HepG2 (cell line): Measurements from ENCODE around the gene NEK6. TPM values are rescaled to one million over a fixed set of nuclear protein-coding genes. Genes with fewer than 3 reads are reported as not detected.

Source experiments
- CREM ChIP-seq, 2 experiments: sonication (generic) in 1 of 2; formaldehyde crosslinking in 1 of 2; IDR thresholded peaks; 2 replicates each; pipeline versions ENCODE4 v1.4.0 to v1.6.1; 2016 to 2020; ENCODE audit warnings: antibody characterized with exemption in 1 of 2, mild to moderate bottlenecking in 1 of 2, missing genetic modification reagents in 1 of 2
- HDAC2 ChIP-seq: sonication (generic); formaldehyde crosslinking; IDR thresholded peaks from 2 replicates; pipeline ENCODE4 v1.4.0; 2020; ENCODE audit warnings: missing genetic modification reagents
- HHEX ChIP-seq: IDR thresholded peaks from 2 replicates; pipeline ENCODE4 v1.6.1; 2016; ENCODE audit warnings: control low read depth
- NFKBIZ ChIP-seq: IDR thresholded peaks from 2 replicates; pipeline ENCODE4 v1.6.1; 2018; ENCODE audit warnings: missing genetic modification reagents, missing compliant biosample characterization
- REXO4 ChIP-seq: sonication (generic); formaldehyde crosslinking; IDR thresholded peaks from 2 replicates; pipeline ENCODE4 v1.8.0; 2022; ENCODE audit warnings: missing genetic modification reagents, mild to moderate bottlenecking, borderline replicate concordance
- polyA plus RNA-seq, 8 experiments: library from polyadenylated mRNA; depleted of rRNA in 3 of 8; stranded (reverse) in 7 of 8; unstranded in 1 of 8; fragments of >200 nt; fragmentation: Illumina TruSeq in 4 of 8; extraction: Trizol in 4 of 8; gene quantifications; 2 replicates each; pipeline versions ENCODE4 v1.2.1 to v1.2.3, GENCODE V29; 2011 to 2016; ENCODE audit warnings: low read depth in 4 of 8, missing spikeins in 1 of 8, mixed read lengths in 1 of 8; ENCODE audit not compliant: insufficient read depth in 1 of 8
- total RNA-seq, 5 experiments: library from RNA; depleted of rRNA; stranded (reverse); fragments of >200 nt; fragmentation: Illumina TruSeq; extraction: Trizol; gene quantifications; 2 replicates each; pipeline ENCODE4 v1.2.3, GENCODE V29; 2016; ENCODE audit warnings: low read depth in 1 of 5
- TF ChIP-seq, protein P1 (sequence below), 2 experiments: sonication (generic) in 1 of 2; formaldehyde crosslinking in 1 of 2; IDR thresholded peaks; 2 replicates each; pipeline versions ENCODE4 v1.4.0 to v1.6.1; 2016 to 2020; ENCODE audit warnings: borderline replicate concordance in 1 of 2, low read depth in 1 of 2, mild to moderate bottlenecking in 1 of 2, missing genetic modification reagents in 1 of 2
- TF ChIP-seq, protein P2 (sequence below): sonication (generic); formaldehyde crosslinking; IDR thresholded peaks from 2 replicates; pipeline ENCODE4 v1.4.0; 2020; ENCODE audit warnings: mild to moderate bottlenecking, missing genetic modification reagents
- TF ChIP-seq, protein P3 (sequence below): sonication (generic); formaldehyde crosslinking; IDR thresholded peaks from 2 replicates; pipeline ENCODE4 v1.4.0; 2020; ENCODE audit warnings: missing genetic modification reagents
- TF ChIP-seq, protein P4 (sequence below): sonication (generic); formaldehyde crosslinking; IDR thresholded peaks from 2 replicates; pipeline ENCODE4 v1.5.0; 2020; ENCODE audit warnings: missing genetic modification reagents
- TF ChIP-seq, protein P5 (sequence below): sonication (generic); formaldehyde crosslinking; conservative IDR thresholded peaks from 2 replicates; pipeline ENCODE4 v1.4.0; 2020; ENCODE audit warnings: mild to moderate bottlenecking, missing genetic modification reagents, moderate library complexity

The NEK6 gene
- total and polyA plus RNA-seq, 2 of the 13 experiments (the other 11 are each of a cell fraction or from before 2014, with no cell fraction given), result 30.4 to 119 TPM

DNA sequence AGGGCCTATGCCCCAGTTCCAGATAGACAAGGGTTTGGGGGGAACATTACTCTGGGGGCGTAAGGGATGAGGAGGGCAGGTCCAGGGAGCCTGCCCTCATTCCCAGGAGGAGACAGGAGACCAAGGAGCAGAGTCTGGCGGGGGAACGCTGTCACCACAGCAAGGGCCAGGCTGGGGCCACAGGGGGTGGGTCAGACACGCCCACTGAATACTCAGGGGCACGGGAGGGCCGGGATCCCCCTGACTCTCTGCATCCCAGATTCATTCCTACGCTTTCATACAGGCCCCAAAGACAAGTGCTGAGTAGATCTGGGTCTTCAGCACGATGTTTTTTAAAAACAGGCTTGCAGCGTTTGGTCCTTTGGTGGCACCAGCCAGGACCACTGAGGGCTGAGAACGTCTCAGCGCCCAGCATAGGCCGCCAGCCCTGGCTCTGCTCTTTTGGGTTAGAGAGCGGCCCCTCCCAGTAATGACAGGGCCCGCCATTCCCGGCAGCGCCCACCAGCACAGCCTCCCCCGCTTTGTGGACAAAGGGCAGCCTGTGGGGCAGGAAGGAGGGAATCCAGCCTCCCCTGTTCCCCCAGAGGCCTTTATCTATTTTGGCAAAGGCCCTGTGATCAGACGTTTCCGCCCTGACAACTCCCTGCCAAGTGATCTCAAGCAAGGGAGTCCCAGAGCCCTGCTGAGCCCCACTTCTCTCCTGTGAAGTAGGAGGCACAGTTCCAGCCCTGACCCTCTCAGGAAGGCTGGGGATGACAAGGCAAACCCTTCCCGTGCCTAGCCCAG, 24.9 kb downstream of the NEK6 start (continued):
- TF ChIP-seq, protein P1, sequence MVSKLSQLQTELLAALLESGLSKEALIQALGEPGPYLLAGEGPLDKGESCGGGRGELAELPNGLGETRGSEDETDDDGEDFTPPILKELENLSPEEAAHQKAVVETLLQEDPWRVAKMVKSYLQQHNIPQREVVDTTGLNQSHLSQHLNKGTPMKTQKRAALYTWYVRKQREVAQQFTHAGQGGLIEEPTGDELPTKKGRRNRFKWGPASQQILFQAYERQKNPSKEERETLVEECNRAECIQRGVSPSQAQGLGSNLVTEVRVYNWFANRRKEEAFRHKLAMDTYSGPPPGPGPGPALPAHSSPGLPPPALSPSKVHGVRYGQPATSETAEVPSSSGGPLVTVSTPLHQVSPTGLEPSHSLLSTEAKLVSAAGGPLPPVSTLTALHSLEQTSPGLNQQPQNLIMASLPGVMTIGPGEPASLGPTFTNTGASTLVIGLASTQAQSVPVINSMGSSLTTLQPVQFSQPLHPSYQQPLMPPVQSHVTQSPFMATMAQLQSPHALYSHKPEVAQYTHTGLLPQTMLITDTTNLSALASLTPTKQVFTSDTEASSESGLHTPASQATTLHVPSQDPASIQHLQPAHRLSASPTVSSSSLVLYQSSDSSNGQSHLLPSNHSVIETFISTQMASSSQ (IDR thresholded peaks at IDR 0.05; ENCODE audit: low read depth), result peak; percentile 59; the same call in 1 of the 2 replicates
- TF ChIP-seq, protein P1 (CRISPR knock-in tag; IDR thresholded peaks at IDR 0.05; ENCODE audit: borderline replicate concordance), result peak; percentile 41; the same call in 1 of the 2 replicates
- TF ChIP-seq, protein P2, sequence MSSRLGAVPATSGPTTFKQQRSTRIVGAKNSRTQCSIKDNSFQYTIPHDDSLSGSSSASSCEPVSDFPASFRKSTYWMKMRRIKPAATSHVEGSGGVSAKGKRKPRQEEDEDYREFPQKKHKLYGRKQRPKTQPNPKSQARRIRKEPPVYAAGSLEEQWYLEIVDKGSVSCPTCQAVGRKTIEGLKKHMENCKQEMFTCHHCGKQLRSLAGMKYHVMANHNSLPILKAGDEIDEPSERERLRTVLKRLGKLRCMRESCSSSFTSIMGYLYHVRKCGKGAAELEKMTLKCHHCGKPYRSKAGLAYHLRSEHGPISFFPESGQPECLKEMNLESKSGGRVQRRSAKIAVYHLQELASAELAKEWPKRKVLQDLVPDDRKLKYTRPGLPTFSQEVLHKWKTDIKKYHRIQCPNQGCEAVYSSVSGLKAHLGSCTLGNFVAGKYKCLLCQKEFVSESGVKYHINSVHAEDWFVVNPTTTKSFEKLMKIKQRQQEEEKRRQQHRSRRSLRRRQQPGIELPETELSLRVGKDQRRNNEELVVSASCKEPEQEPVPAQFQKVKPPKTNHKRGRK (CRISPR knock-in tag), result no peak
- TF ChIP-seq, protein P3, sequence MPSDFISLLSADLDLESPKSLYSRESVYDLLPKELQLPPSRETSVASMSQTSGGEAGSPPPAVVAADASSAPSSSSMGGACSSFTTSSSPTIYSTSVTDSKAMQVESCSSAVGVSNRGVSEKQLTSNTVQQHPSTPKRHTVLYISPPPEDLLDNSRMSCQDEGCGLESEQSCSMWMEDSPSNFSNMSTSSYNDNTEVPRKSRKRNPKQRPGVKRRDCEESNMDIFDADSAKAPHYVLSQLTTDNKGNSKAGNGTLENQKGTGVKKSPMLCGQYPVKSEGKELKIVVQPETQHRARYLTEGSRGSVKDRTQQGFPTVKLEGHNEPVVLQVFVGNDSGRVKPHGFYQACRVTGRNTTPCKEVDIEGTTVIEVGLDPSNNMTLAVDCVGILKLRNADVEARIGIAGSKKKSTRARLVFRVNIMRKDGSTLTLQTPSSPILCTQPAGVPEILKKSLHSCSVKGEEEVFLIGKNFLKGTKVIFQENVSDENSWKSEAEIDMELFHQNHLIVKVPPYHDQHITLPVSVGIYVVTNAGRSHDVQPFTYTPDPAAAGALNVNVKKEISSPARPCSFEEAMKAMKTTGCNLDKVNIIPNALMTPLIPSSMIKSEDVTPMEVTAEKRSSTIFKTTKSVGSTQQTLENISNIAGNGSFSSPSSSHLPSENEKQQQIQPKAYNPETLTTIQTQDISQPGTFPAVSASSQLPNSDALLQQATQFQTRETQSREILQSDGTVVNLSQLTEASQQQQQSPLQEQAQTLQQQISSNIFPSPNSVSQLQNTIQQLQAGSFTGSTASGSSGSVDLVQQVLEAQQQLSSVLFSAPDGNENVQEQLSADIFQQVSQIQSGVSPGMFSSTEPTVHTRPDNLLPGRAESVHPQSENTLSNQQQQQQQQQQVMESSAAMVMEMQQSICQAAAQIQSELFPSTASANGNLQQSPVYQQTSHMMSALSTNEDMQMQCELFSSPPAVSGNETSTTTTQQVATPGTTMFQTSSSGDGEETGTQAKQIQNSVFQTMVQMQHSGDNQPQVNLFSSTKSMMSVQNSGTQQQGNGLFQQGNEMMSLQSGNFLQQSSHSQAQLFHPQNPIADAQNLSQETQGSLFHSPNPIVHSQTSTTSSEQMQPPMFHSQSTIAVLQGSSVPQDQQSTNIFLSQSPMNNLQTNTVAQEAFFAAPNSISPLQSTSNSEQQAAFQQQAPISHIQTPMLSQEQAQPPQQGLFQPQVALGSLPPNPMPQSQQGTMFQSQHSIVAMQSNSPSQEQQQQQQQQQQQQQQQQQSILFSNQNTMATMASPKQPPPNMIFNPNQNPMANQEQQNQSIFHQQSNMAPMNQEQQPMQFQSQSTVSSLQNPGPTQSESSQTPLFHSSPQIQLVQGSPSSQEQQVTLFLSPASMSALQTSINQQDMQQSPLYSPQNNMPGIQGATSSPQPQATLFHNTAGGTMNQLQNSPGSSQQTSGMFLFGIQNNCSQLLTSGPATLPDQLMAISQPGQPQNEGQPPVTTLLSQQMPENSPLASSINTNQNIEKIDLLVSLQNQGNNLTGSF (CRISPR knock-in tag), result 0 out of 2 replicates have a peak, but pooled peaks have one; percentile 52
- no peak for TF ChIP-seq HHEX (CRISPR knock-in tag)
- no peak for TF ChIP-seq REXO4 (CRISPR knock-in tag)
- TF ChIP-seq, protein P4, sequence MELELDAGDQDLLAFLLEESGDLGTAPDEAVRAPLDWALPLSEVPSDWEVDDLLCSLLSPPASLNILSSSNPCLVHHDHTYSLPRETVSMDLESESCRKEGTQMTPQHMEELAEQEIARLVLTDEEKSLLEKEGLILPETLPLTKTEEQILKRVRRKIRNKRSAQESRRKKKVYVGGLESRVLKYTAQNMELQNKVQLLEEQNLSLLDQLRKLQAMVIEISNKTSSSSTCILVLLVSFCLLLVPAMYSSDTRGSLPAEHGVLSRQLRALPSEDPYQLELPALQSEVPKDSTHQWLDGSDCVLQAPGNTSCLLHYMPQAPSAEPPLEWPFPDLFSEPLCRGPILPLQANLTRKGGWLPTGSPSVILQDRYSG (CRISPR knock-in tag), result no peak
- no peak for TF ChIP-seq NFKBIZ (CRISPR knock-in tag)
- TF ChIP-seq CREM (IDR thresholded peaks at IDR 0.05), result peak; percentile 38; the same call in 1 of the 2 replicates
- TF ChIP-seq CREM (CRISPR knock-in tag; IDR thresholded peaks at IDR 0.05), result no peak
- TF ChIP-seq HDAC2 (CRISPR knock-in tag), result peak; percentile 29; the same call in 1 of the 2 replicates
- TF ChIP-seq, protein P5, sequence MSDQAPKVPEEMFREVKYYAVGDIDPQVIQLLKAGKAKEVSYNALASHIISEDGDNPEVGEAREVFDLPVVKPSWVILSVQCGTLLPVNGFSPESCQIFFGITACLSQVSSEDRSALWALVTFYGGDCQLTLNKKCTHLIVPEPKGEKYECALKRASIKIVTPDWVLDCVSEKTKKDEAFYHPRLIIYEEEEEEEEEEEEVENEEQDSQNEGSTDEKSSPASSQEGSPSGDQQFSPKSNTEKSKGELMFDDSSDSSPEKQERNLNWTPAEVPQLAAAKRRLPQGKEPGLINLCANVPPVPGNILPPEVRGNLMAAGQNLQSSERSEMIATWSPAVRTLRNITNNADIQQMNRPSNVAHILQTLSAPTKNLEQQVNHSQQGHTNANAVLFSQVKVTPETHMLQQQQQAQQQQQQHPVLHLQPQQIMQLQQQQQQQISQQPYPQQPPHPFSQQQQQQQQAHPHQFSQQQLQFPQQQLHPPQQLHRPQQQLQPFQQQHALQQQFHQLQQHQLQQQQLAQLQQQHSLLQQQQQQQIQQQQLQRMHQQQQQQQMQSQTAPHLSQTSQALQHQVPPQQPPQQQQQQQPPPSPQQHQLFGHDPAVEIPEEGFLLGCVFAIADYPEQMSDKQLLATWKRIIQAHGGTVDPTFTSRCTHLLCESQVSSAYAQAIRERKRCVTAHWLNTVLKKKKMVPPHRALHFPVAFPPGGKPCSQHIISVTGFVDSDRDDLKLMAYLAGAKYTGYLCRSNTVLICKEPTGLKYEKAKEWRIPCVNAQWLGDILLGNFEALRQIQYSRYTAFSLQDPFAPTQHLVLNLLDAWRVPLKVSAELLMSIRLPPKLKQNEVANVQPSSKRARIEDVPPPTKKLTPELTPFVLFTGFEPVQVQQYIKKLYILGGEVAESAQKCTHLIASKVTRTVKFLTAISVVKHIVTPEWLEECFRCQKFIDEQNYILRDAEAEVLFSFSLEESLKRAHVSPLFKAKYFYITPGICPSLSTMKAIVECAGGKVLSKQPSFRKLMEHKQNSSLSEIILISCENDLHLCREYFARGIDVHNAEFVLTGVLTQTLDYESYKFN (CRISPR knock-in tag), result peak; percentile 51
